ENCODE data around the gene GPR17. TPM values are rescaled to one million over a fixed set of nuclear protein-coding genes. Genes with fewer than 3 reads are reported as not detected.

The GPR17 gene
- total and polyA plus RNA-seq, 2 donors (not counting 1 experiment from before 2014, with no cell fraction given), result 0.06 TPM; not detected in 1

DNA sequence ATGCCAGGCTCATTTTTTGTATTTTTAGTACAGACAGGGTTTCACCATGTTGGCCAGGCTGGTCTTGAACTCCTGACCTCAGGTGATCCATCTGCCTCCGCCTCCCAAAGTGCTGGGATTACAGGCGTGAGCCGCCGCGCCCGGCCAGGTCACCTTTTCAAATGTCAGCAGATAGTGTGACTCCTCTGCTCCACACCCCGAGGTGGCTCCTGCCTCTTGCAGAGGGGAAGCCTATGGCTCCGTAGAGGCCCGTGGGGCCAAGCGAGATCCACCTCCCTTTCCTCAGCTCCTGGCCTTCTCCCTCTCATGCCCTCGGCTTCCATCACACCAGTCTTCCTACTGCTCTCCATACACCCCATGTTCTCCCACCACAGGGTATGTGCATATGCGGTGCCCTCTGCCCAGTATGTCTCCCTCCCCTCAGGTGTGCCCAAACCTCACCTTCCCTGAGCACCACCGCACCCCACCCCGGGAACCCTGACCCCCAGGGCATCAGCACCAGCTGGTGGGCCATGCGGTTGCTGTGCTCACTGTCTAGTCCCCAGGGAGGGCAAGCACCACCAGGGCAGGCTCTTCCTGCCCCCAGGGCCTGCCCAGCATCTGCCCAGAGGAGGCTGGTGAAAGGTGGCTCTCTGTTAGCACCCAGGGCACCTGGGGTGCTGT, 10.7 kb downstream of the GPR17 start:
- Histone ChIP-seq H3K27ac (ENCODE audit: low read length in 2 of 2) (no peak overlapping the region), H3K36me3 (replicated peaks in 1 of 2; ENCODE audit: control extremely low read depth in 1 of 2, control insufficient read depth in 1 of 2, extremely low read depth in 1 of 2, insufficient read depth in 2 of 2, low read length in 1 of 2) (no peaks in the 10 kb centered on the region), H3K79me2 (ENCODE audit: control insufficient read depth, insufficient read depth, low read length) (no peaks in the 10 kb centered on the region), H4K20me1 (ENCODE audit: control insufficient read depth, insufficient read depth, low read length, poor library complexity, severe bottlenecking) (no peaks in the 10 kb centered on the region), H3K4me2 (replicated peaks; ENCODE audit: low read depth, low read length, poor library complexity, severe bottlenecking) (no peak overlapping the region), H3K4me3 (ENCODE audit: control extremely low read depth in 1 of 5, extremely low read depth in 1 of 5, insufficient read depth in 1 of 5, low read depth in 2 of 5, low read length in 4 of 5) (no peak overlapping the region), H2AFZ (ENCODE audit: insufficient read depth, low read depth, low read length, poor library complexity, severe bottlenecking) (no peak overlapping the region), H3K27me3 (replicated peaks in 1 of 4; ENCODE audit: control extremely low read depth in 1 of 4, control insufficient read depth in 3 of 4, insufficient read depth in 4 of 4, low read length in 3 of 4) (peaks cover 0 to 3% (median under 1%) of the 10 kb centered on the region in 4 experiments), H3K9ac (ENCODE audit: low read length) (no peak overlapping the region), H3K4me1 (ENCODE audit: control insufficient read depth in 2 of 2, insufficient read depth in 2 of 2, low read length in 2 of 2) (peaks cover 14 to 25% of the 10 kb centered on the region in 2 donors), H3K9me3 (ENCODE audit: control extremely low read depth in 1 of 3, control insufficient read depth in 2 of 3, insufficient read depth in 1 of 3, low read length in 2 of 3) (peaks cover 0 to 15% (median 0%) of the 10 kb centered on the region in 3 donors)
- DNase-seq (no peak), ATAC-seq (ENCODE audit: low read depth) (no peak)
- intact Hi-C loops (cut with micrococcal nuclease), result no loop called here
- CTCF ChIA-PET, result interaction anchor here (2.1 kb wide), 1 partner anchor 65 kb away, joined by 11 read pairs; no protein-coding TSS in a partner anchor
- peaks cover 12% of the 10 kb centered on the region for H3K27me3 Mint-ChIP-seq
- no peak overlapping the region for H3K27ac Mint-ChIP-seq
- POLR2A ChIA-PET, result no interaction called here
- WGBS (ENCODE audit: insufficient coverage), result 82% methylated on average over 15 of the region's 15 CpGs
- H3K9me3 Mint-ChIP-seq (ENCODE audit: insufficient read depth), result no peaks in the 10 kb centered on the region
- TF ChIP-seq EZH2 (IDR thresholded peaks at IDR 0.05; ENCODE audit: borderline replicate concordance, insufficient read depth, low read depth, low read length, poor library complexity, severe bottlenecking), result no peak
- TF ChIP-seq, protein P1, sequence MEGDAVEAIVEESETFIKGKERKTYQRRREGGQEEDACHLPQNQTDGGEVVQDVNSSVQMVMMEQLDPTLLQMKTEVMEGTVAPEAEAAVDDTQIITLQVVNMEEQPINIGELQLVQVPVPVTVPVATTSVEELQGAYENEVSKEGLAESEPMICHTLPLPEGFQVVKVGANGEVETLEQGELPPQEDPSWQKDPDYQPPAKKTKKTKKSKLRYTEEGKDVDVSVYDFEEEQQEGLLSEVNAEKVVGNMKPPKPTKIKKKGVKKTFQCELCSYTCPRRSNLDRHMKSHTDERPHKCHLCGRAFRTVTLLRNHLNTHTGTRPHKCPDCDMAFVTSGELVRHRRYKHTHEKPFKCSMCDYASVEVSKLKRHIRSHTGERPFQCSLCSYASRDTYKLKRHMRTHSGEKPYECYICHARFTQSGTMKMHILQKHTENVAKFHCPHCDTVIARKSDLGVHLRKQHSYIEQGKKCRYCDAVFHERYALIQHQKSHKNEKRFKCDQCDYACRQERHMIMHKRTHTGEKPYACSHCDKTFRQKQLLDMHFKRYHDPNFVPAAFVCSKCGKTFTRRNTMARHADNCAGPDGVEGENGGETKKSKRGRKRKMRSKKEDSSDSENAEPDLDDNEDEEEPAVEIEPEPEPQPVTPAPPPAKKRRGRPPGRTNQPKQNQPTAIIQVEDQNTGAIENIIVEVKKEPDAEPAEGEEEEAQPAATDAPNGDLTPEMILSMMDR (IDR thresholded peaks at IDR 0.05), result no peak
- H3K4me3 Mint-ChIP-seq, result no peak overlapping the region
- H3K4me1 Mint-ChIP-seq, result peaks cover 25% of the 10 kb centered on the region

DNA sequence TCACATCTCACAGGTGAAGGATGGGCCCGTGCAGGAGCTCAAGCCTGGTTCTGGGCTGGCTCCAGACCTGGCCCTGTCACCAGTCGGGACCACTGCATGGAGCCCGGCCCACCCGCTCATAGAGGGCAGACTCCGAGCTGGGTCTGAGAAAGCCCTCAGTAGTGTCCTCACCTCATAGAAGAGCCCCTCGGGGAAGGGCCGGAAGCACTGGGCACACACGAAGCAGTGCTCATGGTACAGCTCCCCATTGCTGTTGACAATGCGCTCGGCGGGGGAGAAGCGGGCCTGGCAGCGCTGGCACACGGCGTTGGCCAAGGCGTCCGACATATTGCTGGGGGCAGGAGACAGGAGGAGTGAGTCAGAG, 11.3 kb downstream of the GPR17 start:
- Mint-ChIP-seq H3K4me1 (peaks cover 19% of the 10 kb centered on the region), H3K9me3 (ENCODE audit: insufficient read depth) (no peaks in the 10 kb centered on the region), H3K27me3 (peaks cover 17% of the 10 kb centered on the region), H3K27ac (no peak overlapping the region), H3K4me3 (no peak overlapping the region)
- H3K9ac ChIP-seq (ENCODE audit: low read length), result no peak overlapping the region
- POLR2A ChIA-PET, result interaction anchor here (0.6 kb wide), 1 partner anchor 19 kb away, joined by 5 read pairs; no protein-coding TSS in a partner anchor
- WGBS (ENCODE audit: insufficient coverage), result 93% methylated on average over 17 of the region's 17 CpGs
- no peaks in the 10 kb centered on the region for H3K36me3 ChIP-seq (replicated peaks in 1 of 2; ENCODE audit: control extremely low read depth in 1 of 2, control insufficient read depth in 1 of 2, extremely low read depth in 1 of 2, insufficient read depth in 2 of 2, low read length in 1 of 2)
- intact Hi-C loops (cut with micrococcal nuclease), result no loop called here
- CTCF ChIA-PET, result interaction anchor here (1.4 to 2.1 kb wide), 2 partner anchors 7 to 66 kb away, joined by 3 to 11 read pairs; no protein-coding TSS in a partner anchor
- H2AFZ ChIP-seq (ENCODE audit: insufficient read depth, low read depth, low read length, poor library complexity, severe bottlenecking), result no peak overlapping the region
- H3K4me2 ChIP-seq (replicated peaks; ENCODE audit: low read depth, low read length, poor library complexity, severe bottlenecking), result no peak overlapping the region
- no peaks in the 10 kb centered on the region for H4K20me1 ChIP-seq (ENCODE audit: control insufficient read depth, insufficient read depth, low read length, poor library complexity, severe bottlenecking)
- peaks cover 0 to 7% (median 3%) of the 10 kb centered on the region in 4 experiments for H3K27me3 ChIP-seq (replicated peaks in 1 of 4; ENCODE audit: control extremely low read depth in 1 of 4, control insufficient read depth in 3 of 4, insufficient read depth in 4 of 4, low read length in 3 of 4)
- ATAC-seq (ENCODE audit: low read depth), result no peak
- no peak for TF ChIP-seq EZH2 (IDR thresholded peaks at IDR 0.05; ENCODE audit: borderline replicate concordance, insufficient read depth, low read depth, low read length, poor library complexity, severe bottlenecking)
- TF ChIP-seq, protein P1 (IDR thresholded peaks at IDR 0.05), result no peak
- no peak for DNase-seq
- peaks cover 0 to 15% (median 0%) of the 10 kb centered on the region in 3 donors for H3K9me3 ChIP-seq (ENCODE audit: control extremely low read depth in 1 of 3, control insufficient read depth in 2 of 3, insufficient read depth in 1 of 3, low read length in 2 of 3)
- H3K4me3 ChIP-seq (ENCODE audit: control extremely low read depth in 1 of 5, extremely low read depth in 1 of 5, insufficient read depth in 1 of 5, low read depth in 2 of 5, low read length in 4 of 5), result no peak overlapping the region
- no peak overlapping the region for H3K27ac ChIP-seq (ENCODE audit: low read length in 2 of 2)
- peaks cover 8 to 20% of the 10 kb centered on the region in 2 donors for H3K4me1 ChIP-seq (ENCODE audit: control insufficient read depth in 2 of 2, insufficient read depth in 2 of 2, low read length in 2 of 2)
- no peaks in the 10 kb centered on the region for H3K79me2 ChIP-seq (ENCODE audit: control insufficient read depth, insufficient read depth, low read length)

Measured in B cell (primary cell).